HFF-Myc (cell line): ENCODE data around the gene ADCY9.

Experiments used
- DNase-seq: peaks from one replicate; pipeline ENCODE4 v3.0.0-alpha.2; 2011; ENCODE audit warnings: low read depth; ENCODE audit errors: extremely low read depth
- H3K4me3 ChIP-seq: replicated peaks from 2 replicates; pipeline ENCODE4 v1.5.1; 2011; ENCODE audit warnings: low read depth, mild to moderate bottlenecking, control low read depth, low read length
- TF ChIP-seq, protein P1 (sequence below): IDR thresholded peaks from 2 replicates; pipeline ENCODE4 v1.5.1; 2012; ENCODE audit warnings: mild to moderate bottlenecking, low read depth, low read length, control low read depth; ENCODE audit errors: missing control alignments

ADCY9 gene

DNA sequence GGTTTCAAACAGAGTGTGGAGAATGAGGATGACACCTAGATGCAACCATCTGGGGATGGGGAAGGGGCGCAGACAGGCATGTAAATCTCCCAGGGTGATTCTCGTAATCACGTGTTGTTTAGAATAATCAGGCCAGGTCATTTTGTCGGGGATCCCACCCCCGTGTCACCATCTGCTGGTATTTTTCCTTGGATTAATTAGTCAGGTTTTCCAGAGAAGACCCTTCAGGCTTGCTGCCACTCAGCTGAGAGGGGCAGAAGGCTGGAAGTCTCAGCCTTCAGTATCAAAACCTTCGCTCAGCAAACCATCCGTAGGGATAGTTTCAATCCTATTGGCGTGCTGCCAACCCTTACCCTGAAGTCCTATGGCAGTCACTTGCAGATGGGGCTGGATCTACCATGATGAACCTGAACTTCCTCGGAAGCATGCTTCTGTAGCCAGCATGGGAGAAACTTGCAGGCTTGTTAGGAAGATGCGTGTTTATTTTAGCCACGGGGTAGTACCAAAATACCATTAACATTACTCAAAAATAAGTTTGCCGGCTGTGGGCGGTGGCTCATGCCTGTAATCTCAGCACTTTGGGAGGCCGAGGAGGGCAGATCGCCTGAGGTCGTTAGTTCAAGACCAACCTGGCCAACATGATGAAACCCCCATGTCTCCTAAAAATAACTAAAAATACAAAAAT, 7.5 kb upstream of the ADCY9 start:
- H3K4me3 ChIP-seq: no peak overlapping the region
- TF ChIP-seq, protein P1, sequence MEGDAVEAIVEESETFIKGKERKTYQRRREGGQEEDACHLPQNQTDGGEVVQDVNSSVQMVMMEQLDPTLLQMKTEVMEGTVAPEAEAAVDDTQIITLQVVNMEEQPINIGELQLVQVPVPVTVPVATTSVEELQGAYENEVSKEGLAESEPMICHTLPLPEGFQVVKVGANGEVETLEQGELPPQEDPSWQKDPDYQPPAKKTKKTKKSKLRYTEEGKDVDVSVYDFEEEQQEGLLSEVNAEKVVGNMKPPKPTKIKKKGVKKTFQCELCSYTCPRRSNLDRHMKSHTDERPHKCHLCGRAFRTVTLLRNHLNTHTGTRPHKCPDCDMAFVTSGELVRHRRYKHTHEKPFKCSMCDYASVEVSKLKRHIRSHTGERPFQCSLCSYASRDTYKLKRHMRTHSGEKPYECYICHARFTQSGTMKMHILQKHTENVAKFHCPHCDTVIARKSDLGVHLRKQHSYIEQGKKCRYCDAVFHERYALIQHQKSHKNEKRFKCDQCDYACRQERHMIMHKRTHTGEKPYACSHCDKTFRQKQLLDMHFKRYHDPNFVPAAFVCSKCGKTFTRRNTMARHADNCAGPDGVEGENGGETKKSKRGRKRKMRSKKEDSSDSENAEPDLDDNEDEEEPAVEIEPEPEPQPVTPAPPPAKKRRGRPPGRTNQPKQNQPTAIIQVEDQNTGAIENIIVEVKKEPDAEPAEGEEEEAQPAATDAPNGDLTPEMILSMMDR: no peak
- DNase-seq: no peak

DNA sequence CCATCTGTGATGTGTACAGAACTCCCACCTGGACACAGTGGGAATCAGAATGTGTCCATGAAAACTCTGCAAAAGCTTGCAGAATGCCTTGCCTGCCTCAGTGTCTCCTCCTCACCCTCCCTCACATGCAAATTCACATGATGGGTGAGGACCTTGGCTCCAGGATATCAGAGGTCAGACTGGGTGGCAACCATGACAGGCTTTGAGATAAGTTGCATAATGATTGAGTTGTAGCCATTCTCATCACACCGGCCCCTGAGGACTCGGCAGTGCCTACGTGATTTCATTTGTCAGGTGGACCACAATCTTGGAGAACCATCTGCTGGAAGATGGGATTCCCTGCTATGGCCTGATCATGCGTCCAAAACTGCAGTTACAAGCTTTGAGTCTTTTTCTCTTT, 3.9 kb upstream of the ADCY9 start:
- TF ChIP-seq, protein P1: no peak
- no peak for DNase-seq

DNA sequence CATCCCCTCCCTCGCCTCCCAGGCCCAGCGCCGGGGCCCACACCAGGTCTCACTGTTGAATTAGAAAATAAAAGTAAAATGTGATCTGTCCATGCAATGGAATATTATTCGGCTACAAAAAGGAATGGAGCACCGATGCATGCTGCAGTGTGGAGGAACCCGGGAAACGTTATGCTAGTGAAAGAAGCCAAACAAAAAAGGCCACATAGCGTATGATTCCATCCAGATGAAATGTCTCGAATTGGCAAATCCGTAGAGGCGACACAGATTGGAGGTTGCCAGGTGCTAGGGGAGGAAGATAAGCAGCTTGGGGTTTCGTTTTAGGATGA, 972 bp upstream of the ADCY9 start:
- TF ChIP-seq, protein P1: no peak
- peak overlapping the region; percentile 43 for H3K4me3 ChIP-seq
- no peak for DNase-seq

More for the DNA sequence above, 3.9 kb upstream of the ADCY9 start:
- H3K4me3 ChIP-seq: no peak overlapping the region

DNA sequence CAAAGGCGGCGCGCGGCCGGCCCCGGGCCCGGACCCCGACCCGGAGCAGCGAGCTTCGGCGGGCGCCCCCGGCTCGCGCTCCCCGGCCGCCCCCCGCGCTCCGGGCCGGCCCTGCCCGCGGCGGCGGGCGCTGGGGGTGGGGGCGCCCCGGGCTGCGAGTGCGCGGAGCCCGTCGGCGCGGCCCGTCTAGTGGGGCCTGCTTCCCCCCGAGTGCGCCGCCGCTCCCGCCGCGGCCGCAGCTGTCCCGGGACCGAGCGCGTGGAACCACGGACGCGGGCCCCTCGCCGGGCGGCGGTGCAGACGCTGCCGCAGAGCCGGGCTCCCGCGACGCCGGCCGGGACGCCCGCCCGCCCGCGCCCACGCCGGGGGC, 308 bp downstream of the ADCY9 start:
- no peak for DNase-seq
- peak overlapping the region; percentile 58 for H3K4me3 ChIP-seq
- TF ChIP-seq, protein P1: no peak

DNA sequence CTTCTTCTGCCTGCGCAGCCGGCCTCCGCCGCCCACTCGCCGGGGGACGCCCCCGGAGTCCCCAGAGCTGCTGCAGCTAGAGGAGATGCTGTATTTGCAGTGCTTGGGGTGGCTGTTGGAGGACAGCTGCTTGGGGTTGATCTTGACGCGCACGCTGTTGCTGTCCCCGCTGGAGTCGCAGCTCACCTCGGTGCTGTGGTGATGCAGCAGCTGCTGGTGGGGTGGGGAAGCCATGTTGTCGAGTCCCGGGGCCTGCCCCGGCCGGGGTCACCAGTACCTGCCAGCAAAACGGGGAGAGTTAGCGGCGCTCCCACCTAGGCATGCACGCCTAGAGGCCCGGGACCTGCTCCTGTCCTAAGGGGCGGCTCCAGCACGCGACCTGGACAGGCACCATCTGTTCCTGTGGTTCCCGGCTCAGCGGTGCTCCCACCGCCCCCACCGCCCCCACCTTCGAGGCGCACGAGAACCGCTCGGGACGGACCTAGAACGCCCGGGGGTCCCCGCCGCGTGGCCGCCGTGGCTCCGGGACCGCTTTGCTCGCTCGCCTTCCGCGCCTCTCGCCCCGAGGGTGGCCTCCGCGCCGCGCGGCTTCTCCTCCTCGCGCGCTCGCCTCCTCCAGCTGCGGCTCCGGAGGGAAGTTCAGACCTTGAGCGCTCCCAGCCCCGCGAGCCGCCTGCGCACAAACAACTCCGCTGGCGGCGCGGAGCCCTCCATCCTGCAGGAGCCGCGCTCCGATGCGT, 863 bp downstream of the ADCY9 start:
- H3K4me3 ChIP-seq: peak overlapping the region; percentile 58
- TF ChIP-seq, protein P1: no peak
- no peak for DNase-seq

DNA sequence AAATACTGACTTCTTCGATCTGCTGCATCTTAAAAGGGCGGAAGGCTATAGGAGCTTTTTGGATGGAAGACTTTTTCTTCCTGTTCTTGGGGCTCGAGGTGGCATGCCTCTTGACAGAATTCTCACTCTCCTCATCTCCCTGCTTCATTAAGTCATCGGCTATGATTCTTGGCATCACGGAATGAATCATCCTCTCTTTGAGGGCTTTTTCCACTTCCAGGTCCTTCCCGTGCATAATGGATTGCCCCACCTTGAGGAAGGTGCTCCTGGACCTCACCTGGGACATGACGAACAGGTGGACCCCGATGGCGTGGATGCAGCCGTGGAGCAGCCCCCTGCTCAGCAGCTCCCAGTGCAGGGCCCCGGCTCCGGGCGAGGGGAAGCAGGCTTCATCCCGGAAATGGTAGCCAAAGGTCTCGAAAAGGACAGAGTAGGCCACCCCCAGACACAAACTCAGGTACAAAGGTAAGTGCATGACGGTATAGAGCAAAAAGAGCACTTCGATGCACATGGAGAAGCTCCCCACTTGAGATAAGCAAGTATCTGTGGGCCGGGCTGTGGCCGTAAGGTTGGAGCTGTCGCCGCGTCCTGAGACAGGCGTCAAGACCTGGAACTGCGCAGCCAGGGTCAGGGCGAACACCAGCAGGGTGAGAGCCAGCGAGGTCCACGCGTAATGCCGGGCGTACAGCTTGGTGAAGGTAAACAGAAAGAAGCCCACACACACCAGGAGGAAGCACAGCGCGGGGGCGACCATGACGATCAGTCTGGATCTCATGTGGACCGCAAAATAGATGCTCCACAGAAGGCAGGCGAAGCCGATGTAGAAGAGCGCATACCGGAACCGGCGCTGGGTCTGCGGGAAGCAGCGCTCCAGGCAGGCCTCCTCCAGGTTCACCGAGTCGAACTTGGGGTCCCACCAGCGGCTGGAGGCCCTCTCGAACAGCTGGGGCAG, 1.7 kb downstream of the ADCY9 start:
- no peak for DNase-seq
- H3K4me3 ChIP-seq: peak overlapping the region; percentile 58
- TF ChIP-seq, protein P1: no peak
